Left lung (tissue), 10 donors: Measurements from ENCODE around the gene C1orf116. TPM values are rescaled to one million over a fixed set of nuclear protein-coding genes. Genes with fewer than 3 reads are reported as not detected.
"Not testable (repeated sequence)": the region's sequence is repeated elsewhere in the genome, so short reads cannot be mapped to it uniquely, and the experiment has no call there.

Source experiments
- ATAC-seq: fragments of 200-7000 bp; cut with Tn5 transposase; one replicate; pipeline ENCODE4 v1.9.1; 2020; ENCODE audit warnings: moderate library complexity
- DNase-seq, 4 donors: peaks; one replicate each; pipeline ENCODE4 v3.0.0-alpha.2; 2013 to 2020
- H3K27ac ChIP-seq, 2 donors: fragments of 200-600 bp; sonication (generic) in 1 of 2; one replicate each; pipeline versions ENCODE4 v1.5.0 to v1.8.0; 2020 to 2021
- H3K27me3 ChIP-seq, 2 donors: fragments of 200-600 bp; sonication (generic) in 1 of 2; one replicate each; pipeline versions ENCODE4 v1.5.0 to v1.8.0; 2020 to 2021
- H3K36me3 ChIP-seq, 2 donors: fragments of 200-600 bp; sonication (generic) in 1 of 2; one replicate each; pipeline versions ENCODE4 v1.5.0 to v1.8.0; 2020 to 2021
- H3K4me1 ChIP-seq, 2 donors: fragments of 200-600 bp; one replicate each; pipeline ENCODE4 v1.8.0; 2021
- H3K4me3 ChIP-seq, 2 donors: fragments of 200-600 bp; sonication (generic) in 1 of 2; one replicate each; pipeline versions ENCODE4 v1.5.0 to v1.8.0; 2020 to 2021; ENCODE audit warnings: mild to moderate bottlenecking in 1 of 2
- H3K9me3 ChIP-seq, 2 donors: fragments of 200-600 bp; sonication (generic) in 1 of 2; one replicate each; pipeline versions ENCODE4 v1.5.0 to v1.8.0; 2020 to 2021
- CTCF ChIP-seq, 2 donors: fragments of 200-600 bp; sonication (generic) in 1 of 2; IDR thresholded peaks; one replicate each; pipeline versions ENCODE4 v1.5.0 to v1.8.0; 2021; ENCODE audit warnings: antibody characterized with exemption in 2 of 2
- intact Hi-C, 2 donors: fragments of 100-400 bp; cut with DNase I; formaldehyde crosslinking; loops; one replicate each; pipeline versions ENCODE4 v1.11.2 to v1.14.2; 2022
- polyA plus RNA-seq, 6 donors: library from polyadenylated mRNA; unstranded; fragments of 120-200 nt; gene quantifications; one replicate each; pipeline ENCODE4 v1.2.1, GENCODE V29; 2013; ENCODE audit not compliant: insufficient read length in 6 of 6
- total RNA-seq, 2 donors: library from RNA; stranded (reverse); fragmentation: NEBNext Ultra II Directional; extraction: Animal tissue kit (Norgen Biotek cat#: 25700); gene quantifications; one replicate each; pipeline ENCODE4 v1.2.1, GENCODE V29; 2021
- donor health status: DM: no; HTN: yes; CAD: no.
- donor health status: DM: no; HTN: no; CAD: no.

Gene C1orf116
- total and polyA plus RNA-seq, 8 donors: 27.1 to 212 (median 41.4) TPM

GRCh38 chr1:207048041-207048440 lies 15.5 kb upstream of the C1orf116 start:
- Histone ChIP-seq H3K4me3 (no peak overlapping the region), H3K27ac (no peak overlapping the region), H3K4me1 (peaks cover 18 to 63% of the 10 kb centered on the region in 2 donors), H3K36me3 (peaks cover 0 to 20% of the 10 kb centered on the region in 2 donors), H3K9me3 (no peaks in the 10 kb centered on the region), H3K27me3 (no peaks in the 10 kb centered on the region)
- DNase-seq (no peak), ATAC-seq (no peak)
- TF ChIP-seq CTCF (IDR thresholded peaks at IDR 0.05): no peak
- intact Hi-C loops: no loop called here

- intact Hi-C loops: no loop called here
- Histone ChIP-seq H3K4me3 (no peak overlapping the region), H3K27ac (no peak overlapping the region), H3K27me3 (no peaks in the 10 kb centered on the region), H3K36me3 (peaks cover 0 to 20% of the 10 kb centered on the region in 2 donors), H3K9me3 (no peaks in the 10 kb centered on the region), H3K4me1 (peaks cover 17 to 61% of the 10 kb centered on the region in 2 donors)
- DNase-seq (no peak), ATAC-seq (no peak)
- no peak for TF ChIP-seq CTCF (IDR thresholded peaks at IDR 0.05)
Measured at GRCh38 chr1:207047505-207047904, 14.9 kb upstream of the C1orf116 start.

DNA sequence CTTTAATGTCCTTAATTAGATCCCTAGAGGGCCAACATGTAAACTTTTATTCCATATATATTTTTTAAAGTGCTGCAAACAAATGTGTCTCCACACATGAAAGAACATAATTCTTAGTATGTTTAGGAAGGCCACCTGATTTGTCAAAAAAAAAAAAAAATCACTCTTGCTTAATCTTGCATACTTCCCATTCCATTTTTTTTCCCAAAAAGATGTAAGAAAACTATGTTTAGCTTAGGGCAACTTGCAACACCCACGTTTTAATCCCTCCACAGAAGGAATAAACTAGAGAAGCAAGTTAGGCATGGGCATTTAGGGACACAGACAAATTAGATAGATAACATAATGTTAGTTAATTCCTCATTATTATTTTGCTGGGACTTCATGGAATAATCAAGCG lies 12.9 kb upstream of the C1orf116 start:
- DNase-seq: no peak
- TF ChIP-seq CTCF (IDR thresholded peaks at IDR 0.05): no peak

DNA sequence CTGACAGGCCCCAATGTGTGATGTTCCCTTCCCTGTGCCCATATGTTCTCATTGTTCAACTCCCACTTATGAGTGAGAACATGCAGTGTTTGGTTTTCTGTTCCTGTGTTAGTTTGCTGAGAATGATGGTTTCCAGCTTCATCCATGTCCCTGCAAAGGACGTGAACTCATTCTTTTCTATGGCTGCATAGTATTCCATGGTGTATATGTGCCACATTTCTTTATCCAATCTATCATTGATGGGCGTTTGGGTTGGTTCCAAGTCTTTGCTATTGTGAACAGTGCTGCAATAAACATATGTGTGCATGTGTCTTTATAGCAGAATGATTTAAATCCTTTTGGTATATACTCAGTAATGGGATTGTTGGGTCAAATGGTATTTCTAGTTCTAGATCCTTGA lies 8.8 kb upstream of the C1orf116 start:
- H3K9me3 ChIP-seq, ATAC-seq, H3K27me3 ChIP-seq, H3K4me3 ChIP-seq, H3K27ac ChIP-seq, DNase-seq, intact Hi-C loops, H3K36me3 ChIP-seq: not testable (repeated sequence)
- H3K4me1 ChIP-seq: peaks cover 0 to 13% of the 10 kb centered on the region in 2 donors

More for the DNA sequence above, 12.9 kb upstream of the C1orf116 start:
- H3K4me1 ChIP-seq: peaks cover 11 to 46% of the 10 kb centered on the region in 2 donors
- no peak overlapping the region for H3K4me3 ChIP-seq
- no peak overlapping the region for H3K27ac ChIP-seq
- intact Hi-C loops: no loop called here
- H3K36me3 ChIP-seq: peaks cover 0 to 20% of the 10 kb centered on the region in 2 donors
- H3K27me3 ChIP-seq: no peaks in the 10 kb centered on the region
- no peaks in the 10 kb centered on the region for H3K9me3 ChIP-seq
- no peak for ATAC-seq

DNA sequence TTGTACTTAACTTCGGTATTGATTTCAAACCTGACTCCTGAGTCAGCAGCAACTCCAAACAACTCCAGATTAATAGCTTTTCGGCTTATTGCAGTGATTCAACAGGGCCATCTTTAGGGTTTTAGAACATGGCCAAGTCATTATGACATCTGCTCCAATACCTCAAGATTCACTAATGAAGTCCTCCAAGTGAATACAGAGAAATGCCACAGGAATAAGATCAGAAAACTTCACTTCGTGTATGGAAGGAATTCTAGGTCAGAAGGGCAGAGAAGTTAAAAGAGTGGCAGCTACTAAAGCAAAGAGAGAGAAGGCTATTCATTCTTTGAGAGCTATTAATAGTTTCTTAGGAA lies 7.6 kb upstream of the C1orf116 start:
- Histone ChIP-seq H3K4me3 (no peak overlapping the region), H3K36me3 (no peaks in the 10 kb centered on the region), H3K4me1 (peaks cover 0 to 2% of the 10 kb centered on the region in 2 donors), H3K27ac (no peak overlapping the region), H3K9me3 (no peaks in the 10 kb centered on the region), H3K27me3 (no peaks in the 10 kb centered on the region)
- TF ChIP-seq CTCF (IDR thresholded peaks at IDR 0.05): no peak
- DNase-seq: no peak
- intact Hi-C loops: no loop called here
- no peak for ATAC-seq
